H1 (cell line): Measurements from ENCODE around the gene LIMS1.

Experiments used
- CTCF ChIP-seq, 3 experiments: IDR thresholded peaks; 1 replicate in 2 of 3; 2 replicates in 1 of 3; pipeline versions ENCODE4 v1.5.1 to v1.6.1; 2011; ENCODE audit warnings: low read length in 3 of 3, mild to moderate bottlenecking in 3 of 3, inconsistent platforms in 2 of 3, low read depth in 1 of 3, moderate library complexity in 1 of 3; ENCODE audit not compliant: insufficient read depth in 1 of 3; ENCODE audit errors: control extremely low read depth in 1 of 3
- GABPA ChIP-seq: IDR thresholded peaks from 2 replicates; pipeline ENCODE4 v1.6.1; 2011; ENCODE audit warnings: mild to moderate bottlenecking, low read length, moderate library complexity, borderline replicate concordance; ENCODE audit not compliant: insufficient read depth
- POLR2A ChIP-seq, 2 experiments: IDR thresholded peaks; 1 replicate in 1 of 2; 2 replicates in 1 of 2; pipeline ENCODE4 v1.6.1; 2011; ENCODE audit warnings: low read depth in 2 of 2, low read length in 2 of 2, mild to moderate bottlenecking in 2 of 2; ENCODE audit errors: control extremely low read depth in 1 of 2
- SP1 ChIP-seq: IDR thresholded peaks from 2 replicates; pipeline ENCODE4 v1.6.1; 2011; ENCODE audit warnings: low read depth, low read length
- SP2 ChIP-seq: IDR thresholded peaks from 2 replicates; pipeline ENCODE4 v1.6.1; 2012; ENCODE audit warnings: mild to moderate bottlenecking, low read length, inconsistent platforms
- TAF1 ChIP-seq: IDR thresholded peaks from 2 replicates; pipeline ENCODE4 v1.6.1; 2011; ENCODE audit warnings: mild to moderate bottlenecking, low read depth, low read length
- TCF12 ChIP-seq: IDR thresholded peaks from 2 replicates; pipeline ENCODE4 v1.6.1; 2011; ENCODE audit warnings: low read depth, mild to moderate bottlenecking, low read length

GRCh38 chr2:108536133-108536780 lies 2.0 kb downstream of the LIMS1 start:
- no peak for TF ChIP-seq CTCF (IDR thresholded peaks at IDR 0.05; ENCODE audit: control extremely low read depth in 1 of 3, insufficient read depth in 1 of 3, low read depth in 1 of 3, low read length in 3 of 3)
- no peak for TF ChIP-seq POLR2A (IDR thresholded peaks at IDR 0.05; ENCODE audit: control extremely low read depth in 1 of 2, low read depth in 2 of 2, low read length in 2 of 2)
- TF ChIP-seq TAF1 = no peak
- TF ChIP-seq SP2 = no peak
- no peak for TF ChIP-seq SP1
- TF ChIP-seq TCF12 = no peak
- no peak for TF ChIP-seq GABPA
